ENCODE measurements around the gene KRT72.
A peak's percentile ranks its signal among the peaks of the same experiment; 100 is the strongest.

The KRT72 gene

GRCh38 chr12:52622349-52622748 is 21.1 kb upstream of the KRT72 start:
- TF ChIP-seq CTCF (conservative IDR thresholded peaks at IDR 0.05; ENCODE audit: low read length): no peak
- no peak for DNase-seq (ENCODE audit: low read depth)
- no peak overlapping the region for H3K4me3 ChIP-seq (ENCODE audit: low read length)

GRCh38 chr12:52618866-52619265 is 17.6 kb upstream of the KRT72 start:
- TF ChIP-seq CTCF (conservative IDR thresholded peaks at IDR 0.05; ENCODE audit: low read length): no peak
- DNase-seq (ENCODE audit: low read depth): no peak
- H3K4me3 ChIP-seq (ENCODE audit: low read length): no peak overlapping the region

- no peak within 1 kb of the TSS for H3K4me3 ChIP-seq (ENCODE audit: low read length)
- DNase-seq (ENCODE audit: low read depth): no peak
- no peak for TF ChIP-seq CTCF (conservative IDR thresholded peaks at IDR 0.05; ENCODE audit: low read length)
These were observed 17.0 kb upstream of the KRT72 start, which contains the start of gene KRT73 for GRCh38 chr12:52618216-52618615. TSS of gene KRT73 (minus strand) at chr12:52618559. CDS start at chr12:52618524, 35 bp downstream.

- no peak for DNase-seq (ENCODE audit: low read depth)
- TF ChIP-seq CTCF (conservative IDR thresholded peaks at IDR 0.05; ENCODE audit: low read length): no peak
- no peak overlapping the region for H3K4me3 ChIP-seq (ENCODE audit: low read length)
These were observed 16.1 kb upstream of the KRT72 start for GRCh38 chr12:52617403-52617785.

- DNase-seq (ENCODE audit: low read depth): no peak
- TF ChIP-seq CTCF (conservative IDR thresholded peaks at IDR 0.05; ENCODE audit: low read length): no peak
- H3K4me3 ChIP-seq (ENCODE audit: low read length): no peak overlapping the region
These were observed 15.6 kb upstream of the KRT72 start for GRCh38 chr12:52616680-52617402.

GRCh38 chr12:52615912-52616311 is 14.6 kb upstream of the KRT72 start:
- no peak for DNase-seq (ENCODE audit: low read depth)
- no peak for TF ChIP-seq CTCF (conservative IDR thresholded peaks at IDR 0.05; ENCODE audit: low read length)
- H3K4me3 ChIP-seq (ENCODE audit: low read length): no peak overlapping the region

- no peak overlapping the region for H3K4me3 ChIP-seq (ENCODE audit: low read length)
- DNase-seq (ENCODE audit: low read depth): peak; percentile 27
- TF ChIP-seq CTCF (conservative IDR thresholded peaks at IDR 0.05; ENCODE audit: low read length): no peak
These were observed 14.1 kb upstream of the KRT72 start for GRCh38 chr12:52615208-52615868.

All from AG10803 (cell line).